Osteoblast (primary cell): ENCODE data around the gene FAM107A. TPM values are rescaled to one million over a fixed set of nuclear protein-coding genes. Genes with fewer than 3 reads are reported as not detected.

Experiments used
- DNase-seq: peaks from one replicate; pipeline ENCODE4 v3.0.0; 2011; ENCODE audit warnings: low spot score, mixed read lengths; ENCODE audit not compliant: insufficient read length; ENCODE audit errors: missing footprints
- H2AFZ ChIP-seq: 2 replicates; pipeline ENCODE4 v1.6.0; 2011; ENCODE audit warnings: mild to moderate bottlenecking, low read length
- H3K27ac ChIP-seq: 2 replicates; pipeline ENCODE4 v1.5.1; 2011; ENCODE audit warnings: mild to moderate bottlenecking, low read depth, low read length, moderate library complexity
- H3K27me3 ChIP-seq: 2 replicates; pipeline ENCODE4 v1.6.0; 2012; ENCODE audit warnings: mild to moderate bottlenecking, control low read depth, inconsistent platforms, low read length, moderate library complexity; ENCODE audit not compliant: insufficient read depth
- H3K36me3 ChIP-seq: 2 replicates; pipeline ENCODE4 v1.5.1; 2011; ENCODE audit warnings: mild to moderate bottlenecking, low read length, control low read depth, moderate library complexity; ENCODE audit not compliant: insufficient read depth
- H3K4me1 ChIP-seq: 2 replicates; pipeline ENCODE4 v1.5.1; 2011; ENCODE audit warnings: mild to moderate bottlenecking, low read length, control low read depth, moderate library complexity; ENCODE audit not compliant: insufficient read depth
- H3K4me2 ChIP-seq: 2 replicates; pipeline ENCODE4 v1.6.0; 2011; ENCODE audit warnings: mild to moderate bottlenecking, low read length; ENCODE audit not compliant: insufficient read depth
- H3K4me3 ChIP-seq: fragments of 200-600 bp; sonication (generic); 3 replicates; pipeline ENCODE4 v1.5.1; 2012; ENCODE audit warnings: mild to moderate bottlenecking, low read length, inconsistent platforms; ENCODE audit not compliant: insufficient read depth
- H3K79me2 ChIP-seq: 2 replicates; pipeline ENCODE4 v1.6.0; 2012; ENCODE audit warnings: mild to moderate bottlenecking, low read length, control low read depth, inconsistent platforms; ENCODE audit not compliant: insufficient read depth
- H3K9me3 ChIP-seq: 2 replicates; pipeline ENCODE4 v1.5.1; 2011; ENCODE audit warnings: low read depth, low read length, control low read depth
- H4K20me1 ChIP-seq: 2 replicates; pipeline ENCODE4 v1.6.0; 2012; ENCODE audit warnings: mild to moderate bottlenecking, low read length, control low read depth; ENCODE audit not compliant: insufficient read depth
- total RNA-seq: library from RNA; depleted of rRNA; stranded (reverse); fragments of >200 nt; gene quantifications from 2 replicates; pipeline ENCODE4 v1.2.3, GENCODE V29; 2012
- TF ChIP-seq, protein P1 (sequence below): IDR thresholded peaks from 2 replicates; pipeline ENCODE4 v1.5.1; 2011; ENCODE audit warnings: mild to moderate bottlenecking, low read depth, low read length, moderate library complexity; ENCODE audit errors: extremely low read depth

Gene FAM107A
- total RNA-seq, 1 donor: not detected

- Histone ChIP-seq H3K4me3 (no peak overlapping the region), H3K9me3 (no peaks in the 10 kb centered on the region), H3K36me3 (no peaks in the 10 kb centered on the region), H3K27me3 (no peaks in the 10 kb centered on the region), H3K4me1 (peaks cover 20% of the 10 kb centered on the region), H3K4me2 (no peak overlapping the region), H3K79me2 (no peaks in the 10 kb centered on the region), H3K27ac (no peak overlapping the region), H4K20me1 (no peaks in the 10 kb centered on the region), H2AFZ (no peak overlapping the region)
- TF ChIP-seq, protein P1, sequence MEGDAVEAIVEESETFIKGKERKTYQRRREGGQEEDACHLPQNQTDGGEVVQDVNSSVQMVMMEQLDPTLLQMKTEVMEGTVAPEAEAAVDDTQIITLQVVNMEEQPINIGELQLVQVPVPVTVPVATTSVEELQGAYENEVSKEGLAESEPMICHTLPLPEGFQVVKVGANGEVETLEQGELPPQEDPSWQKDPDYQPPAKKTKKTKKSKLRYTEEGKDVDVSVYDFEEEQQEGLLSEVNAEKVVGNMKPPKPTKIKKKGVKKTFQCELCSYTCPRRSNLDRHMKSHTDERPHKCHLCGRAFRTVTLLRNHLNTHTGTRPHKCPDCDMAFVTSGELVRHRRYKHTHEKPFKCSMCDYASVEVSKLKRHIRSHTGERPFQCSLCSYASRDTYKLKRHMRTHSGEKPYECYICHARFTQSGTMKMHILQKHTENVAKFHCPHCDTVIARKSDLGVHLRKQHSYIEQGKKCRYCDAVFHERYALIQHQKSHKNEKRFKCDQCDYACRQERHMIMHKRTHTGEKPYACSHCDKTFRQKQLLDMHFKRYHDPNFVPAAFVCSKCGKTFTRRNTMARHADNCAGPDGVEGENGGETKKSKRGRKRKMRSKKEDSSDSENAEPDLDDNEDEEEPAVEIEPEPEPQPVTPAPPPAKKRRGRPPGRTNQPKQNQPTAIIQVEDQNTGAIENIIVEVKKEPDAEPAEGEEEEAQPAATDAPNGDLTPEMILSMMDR: no peak
- DNase-seq: no peak
These were observed 10.0 kb downstream of the FAM107A start for GRCh38 chr3:58567251-58567515.

- Histone ChIP-seq H3K27ac (no peak overlapping the region), H3K9me3 (no peaks in the 10 kb centered on the region), H3K4me2 (no peak overlapping the region), H2AFZ (no peak overlapping the region), H3K27me3 (no peaks in the 10 kb centered on the region), H3K36me3 (no peaks in the 10 kb centered on the region), H4K20me1 (no peaks in the 10 kb centered on the region), H3K4me3 (no peak overlapping the region), H3K79me2 (no peaks in the 10 kb centered on the region), H3K4me1 (peaks cover 20% of the 10 kb centered on the region)
- TF ChIP-seq, protein P1: no peak
- DNase-seq: no peak
These were observed 10.6 kb downstream of the FAM107A start for GRCh38 chr3:58566398-58567250.

- H3K27ac ChIP-seq: no peak overlapping the region
- peaks cover 22% of the 10 kb centered on the region for H3K4me1 ChIP-seq
- DNase-seq: no peak
These were observed 11.4 kb downstream of the FAM107A start for GRCh38 chr3:58565621-58566397.

More at GRCh38 chr3:58565621-58566397, 11.4 kb downstream of the FAM107A start:
- Histone ChIP-seq H3K27me3 (no peaks in the 10 kb centered on the region), H2AFZ (no peak overlapping the region), H4K20me1 (no peaks in the 10 kb centered on the region), H3K79me2 (no peaks in the 10 kb centered on the region), H3K4me2 (no peak overlapping the region), H3K4me3 (no peak overlapping the region), H3K36me3 (no peaks in the 10 kb centered on the region), H3K9me3 (no peaks in the 10 kb centered on the region)
- TF ChIP-seq, protein P1: no peak
